Measurements from ENCODE around the gene KCNG1.

Gene KCNG1

GRCh38 chr20:51012357-51012756 lies 10.6 kb downstream of the KCNG1 start:
- Histone ChIP-seq H3K9me3 (ENCODE audit: control insufficient read depth, insufficient read depth, low read length) (no peaks in the 10 kb centered on the region; the same call in 1 of the 2 replicates), H3K36me3 (ENCODE audit: insufficient read depth, low read length) (no peaks in the 10 kb centered on the region), H3K4me1 (ENCODE audit: insufficient read depth, low read length) (peaks cover 16% of the 10 kb centered on the region), H3K9ac (ENCODE audit: low read depth, low read length) (no peak overlapping the region)

GRCh38 chr20:51011479-51011878 lies 11.4 kb downstream of the KCNG1 start:
- no peak overlapping the region for H3K9ac ChIP-seq (ENCODE audit: low read depth, low read length)

GRCh38 chr20:51010932-51011331 lies 12.0 kb downstream of the KCNG1 start:
- Histone ChIP-seq H3K36me3 (ENCODE audit: insufficient read depth, low read length) (no peaks in the 10 kb centered on the region), H3K9ac (ENCODE audit: low read depth, low read length) (no peak overlapping the region), H3K9me3 (ENCODE audit: control insufficient read depth, insufficient read depth, low read length) (no peaks in the 10 kb centered on the region; the same call in 1 of the 2 replicates), H3K4me1 (ENCODE audit: insufficient read depth, low read length) (peaks cover 16% of the 10 kb centered on the region)

More at GRCh38 chr20:51011479-51011878, 11.4 kb downstream of the KCNG1 start:
- Histone ChIP-seq H3K9me3 (ENCODE audit: control insufficient read depth, insufficient read depth, low read length) (no peaks in the 10 kb centered on the region; the same call in 1 of the 2 replicates), H3K4me1 (ENCODE audit: insufficient read depth, low read length) (peaks cover 16% of the 10 kb centered on the region), H3K36me3 (ENCODE audit: insufficient read depth, low read length) (no peaks in the 10 kb centered on the region)

- peaks cover 15% of the 10 kb centered on the region for H3K4me1 ChIP-seq (ENCODE audit: insufficient read depth, low read length)
- no peak overlapping the region for H3K9ac ChIP-seq (ENCODE audit: low read depth, low read length)
- no peaks in the 10 kb centered on the region for H3K9me3 ChIP-seq (ENCODE audit: control insufficient read depth, insufficient read depth, low read length)
- H3K36me3 ChIP-seq (ENCODE audit: insufficient read depth, low read length) = no peaks in the 10 kb centered on the region
These were observed 12.9 kb downstream of the KCNG1 start for GRCh38 chr20:51010043-51010365.

- no peaks in the 10 kb centered on the region for H3K9me3 ChIP-seq (ENCODE audit: control insufficient read depth, insufficient read depth, low read length)
- H3K9ac ChIP-seq (ENCODE audit: low read depth, low read length) = no peak overlapping the region
- H3K4me1 ChIP-seq (ENCODE audit: insufficient read depth, low read length) = peaks cover 10% of the 10 kb centered on the region
- no peaks in the 10 kb centered on the region for H3K36me3 ChIP-seq (ENCODE audit: insufficient read depth, low read length)
These were observed 13.4 kb downstream of the KCNG1 start for GRCh38 chr20:51009303-51010042.

- Histone ChIP-seq H3K36me3 (ENCODE audit: insufficient read depth, low read length) (no peaks in the 10 kb centered on the region; the same call in 1 of the 2 replicates), H3K9me3 (ENCODE audit: control insufficient read depth, insufficient read depth, low read length) (no peaks in the 10 kb centered on the region), H3K4me1 (ENCODE audit: insufficient read depth, low read length) (0 out of 2 replicates have a peak, but pooled peaks cover 2% of the 10 kb centered on the region), H3K9ac (ENCODE audit: low read depth, low read length) (no peak overlapping the region)
These were observed 14.2 kb downstream of the KCNG1 start for GRCh38 chr20:51008718-51009117.

GRCh38 chr20:51005214-51005613 lies 17.7 kb downstream of the KCNG1 start:
- no peaks in the 10 kb centered on the region for H3K9me3 ChIP-seq (ENCODE audit: control insufficient read depth, insufficient read depth, low read length)
- no peaks in the 10 kb centered on the region for H3K4me1 ChIP-seq (ENCODE audit: insufficient read depth, low read length)
- H3K9ac ChIP-seq (ENCODE audit: low read depth, low read length) = no peak overlapping the region
- H3K36me3 ChIP-seq (ENCODE audit: insufficient read depth, low read length) = no peaks in the 10 kb centered on the region; the same call in 1 of the 2 replicates

- H3K36me3 ChIP-seq (ENCODE audit: insufficient read depth, low read length) = no peaks in the 10 kb centered on the region; the same call in 1 of the 2 replicates
- no peak overlapping the region for H3K9ac ChIP-seq (ENCODE audit: low read depth, low read length)
- no peaks in the 10 kb centered on the region for H3K4me1 ChIP-seq (ENCODE audit: insufficient read depth, low read length)
- H3K9me3 ChIP-seq (ENCODE audit: control insufficient read depth, insufficient read depth, low read length) = no peaks in the 10 kb centered on the region
These were observed 18.1 kb downstream of the KCNG1 start for GRCh38 chr20:51004781-51005180.

- Histone ChIP-seq H3K9ac (ENCODE audit: low read depth, low read length) (no peak overlapping the region), H3K4me1 (ENCODE audit: insufficient read depth, low read length) (no peaks in the 10 kb centered on the region), H3K36me3 (ENCODE audit: insufficient read depth, low read length) (no peaks in the 10 kb centered on the region; the same call in 1 of the 2 replicates), H3K9me3 (ENCODE audit: control insufficient read depth, insufficient read depth, low read length) (no peaks in the 10 kb centered on the region)
These were observed 18.6 kb downstream of the KCNG1 start for GRCh38 chr20:51004305-51004727.

GRCh38 chr20:51003753-51004152 lies 19.2 kb downstream of the KCNG1 start:
- Histone ChIP-seq H3K36me3 (ENCODE audit: insufficient read depth, low read length) (no peaks in the 10 kb centered on the region; the same call in 1 of the 2 replicates), H3K4me1 (ENCODE audit: insufficient read depth, low read length) (no peaks in the 10 kb centered on the region), H3K9me3 (ENCODE audit: control insufficient read depth, insufficient read depth, low read length) (no peaks in the 10 kb centered on the region), H3K9ac (ENCODE audit: low read depth, low read length) (no peak overlapping the region)

GRCh38 chr20:51002633-51003032 lies 20.3 kb downstream of the KCNG1 start:
- Histone ChIP-seq H3K4me1 (ENCODE audit: insufficient read depth, low read length) (no peaks in the 10 kb centered on the region), H3K36me3 (ENCODE audit: insufficient read depth, low read length) (no peaks in the 10 kb centered on the region; the same call in 1 of the 2 replicates), H3K9me3 (ENCODE audit: control insufficient read depth, insufficient read depth, low read length) (no peaks in the 10 kb centered on the region), H3K9ac (ENCODE audit: low read depth, low read length) (no peak overlapping the region)

GRCh38 chr20:51001430-51002265 lies 21.3 kb downstream of the KCNG1 start:
- no peaks in the 10 kb centered on the region; the same call in 1 of the 2 replicates for H3K36me3 ChIP-seq (ENCODE audit: insufficient read depth, low read length)
- H3K9me3 ChIP-seq (ENCODE audit: control insufficient read depth, insufficient read depth, low read length) = no peaks in the 10 kb centered on the region
- H3K4me1 ChIP-seq (ENCODE audit: insufficient read depth, low read length) = no peaks in the 10 kb centered on the region
- no peak overlapping the region for H3K9ac ChIP-seq (ENCODE audit: low read depth, low read length)

- Histone ChIP-seq H3K9ac (ENCODE audit: low read depth, low read length) (no peak overlapping the region), H3K4me1 (ENCODE audit: insufficient read depth, low read length) (no peaks in the 10 kb centered on the region), H3K36me3 (ENCODE audit: insufficient read depth, low read length) (no peaks in the 10 kb centered on the region; the same call in 1 of the 2 replicates), H3K9me3 (ENCODE audit: control insufficient read depth, insufficient read depth, low read length) (no peaks in the 10 kb centered on the region)
These were observed 23.6 kb downstream of the KCNG1 start for GRCh38 chr20:50999355-50999754.

GRCh38 chr20:50996901-50997865 lies 25.7 kb downstream of the KCNG1 start:
- H3K4me1 ChIP-seq (ENCODE audit: insufficient read depth, low read length) = peaks cover 4% of the 10 kb centered on the region; the same call in 1 of the 2 replicates
- H3K36me3 ChIP-seq (ENCODE audit: insufficient read depth, low read length) = no peaks in the 10 kb centered on the region
- H3K9me3 ChIP-seq (ENCODE audit: control insufficient read depth, insufficient read depth, low read length) = no peaks in the 10 kb centered on the region
- no peak overlapping the region for H3K9ac ChIP-seq (ENCODE audit: low read depth, low read length)
